ENCODE data around the gene SRSF10.

DNA sequence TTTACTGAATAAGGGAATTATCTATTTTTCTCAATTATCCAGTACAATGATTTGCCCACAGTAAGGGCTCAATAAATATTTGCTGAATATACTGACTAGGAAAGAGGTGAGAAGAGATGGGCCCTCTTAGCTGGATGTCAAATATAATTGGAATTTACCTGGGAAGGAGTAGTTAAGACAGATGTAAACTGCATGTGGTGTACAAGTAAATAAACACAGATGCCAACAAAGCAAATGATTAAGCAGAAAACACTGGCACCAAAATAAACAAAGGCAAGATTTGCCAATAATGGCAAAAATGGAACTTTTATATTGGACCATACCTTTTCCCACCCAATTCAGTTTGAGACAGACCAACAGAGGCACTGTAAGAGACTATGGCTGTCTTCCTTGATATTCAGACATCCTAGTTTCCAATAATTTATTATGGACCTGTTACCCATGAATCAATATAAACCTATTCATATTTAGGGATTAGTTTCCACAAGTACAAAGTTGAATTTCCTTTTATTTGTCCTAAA lies 13.1 kb downstream of the SRSF10 start:
- TF ChIP-seq, protein P1, sequence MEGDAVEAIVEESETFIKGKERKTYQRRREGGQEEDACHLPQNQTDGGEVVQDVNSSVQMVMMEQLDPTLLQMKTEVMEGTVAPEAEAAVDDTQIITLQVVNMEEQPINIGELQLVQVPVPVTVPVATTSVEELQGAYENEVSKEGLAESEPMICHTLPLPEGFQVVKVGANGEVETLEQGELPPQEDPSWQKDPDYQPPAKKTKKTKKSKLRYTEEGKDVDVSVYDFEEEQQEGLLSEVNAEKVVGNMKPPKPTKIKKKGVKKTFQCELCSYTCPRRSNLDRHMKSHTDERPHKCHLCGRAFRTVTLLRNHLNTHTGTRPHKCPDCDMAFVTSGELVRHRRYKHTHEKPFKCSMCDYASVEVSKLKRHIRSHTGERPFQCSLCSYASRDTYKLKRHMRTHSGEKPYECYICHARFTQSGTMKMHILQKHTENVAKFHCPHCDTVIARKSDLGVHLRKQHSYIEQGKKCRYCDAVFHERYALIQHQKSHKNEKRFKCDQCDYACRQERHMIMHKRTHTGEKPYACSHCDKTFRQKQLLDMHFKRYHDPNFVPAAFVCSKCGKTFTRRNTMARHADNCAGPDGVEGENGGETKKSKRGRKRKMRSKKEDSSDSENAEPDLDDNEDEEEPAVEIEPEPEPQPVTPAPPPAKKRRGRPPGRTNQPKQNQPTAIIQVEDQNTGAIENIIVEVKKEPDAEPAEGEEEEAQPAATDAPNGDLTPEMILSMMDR (IDR thresholded peaks at IDR 0.05): no peak
- TF ChIP-seq POLR2A (IDR thresholded peaks at IDR 0.05; ENCODE audit: low read depth) (no peak), POLR2AphosphoS5 (IDR thresholded peaks at IDR 0.05) (no peak)

Data from esophagus muscularis mucosa (tissue), 3 donors.